ENCODE data around the gene HOXB5.

The HOXB5 gene

GRCh38 chr17:48545022-48545375, 48.6 kb downstream of the HOXB5 start, which contains the start of gene HOXB2:
HOXB2 (minus strand) TSS chr17:48545109; CDS start chr17:48544911, 198 bp downstream.
- DNase-seq = peak; percentile 76

GRCh38 chr17:48544349-48545021, 49.1 kb downstream of the HOXB5 start:
- no peak for DNase-seq

- no peak for DNase-seq
These were observed 49.7 kb downstream of the HOXB5 start for GRCh38 chr17:48543854-48544348.

GRCh38 chr17:48543107-48543853, 50.3 kb downstream of the HOXB5 start:
- DNase-seq = no peak

GRCh38 chr17:48542698-48543106, 50.9 kb downstream of the HOXB5 start:
- no peak for DNase-seq

- DNase-seq = no peak
These were observed 51.4 kb downstream of the HOXB5 start for GRCh38 chr17:48542114-48542656.

GRCh38 chr17:48541577-48542113, 51.9 kb downstream of the HOXB5 start:
- DNase-seq = no peak

Measured in NCI-H2081 treated with DMSO at 0.1 percent for 48 hours (cell line).